Measurements from ENCODE around the gene ADIPOR1.
"Not testable (repeated sequence)": the region's sequence is repeated elsewhere in the genome, so short reads cannot be mapped to it uniquely, and the experiment has no call there.

The ADIPOR1 gene

GRCh38 chr1:202936409-202936808 is 21.7 kb downstream of the ADIPOR1 start:
- not testable (repeated sequence) for DNase-seq

DNA sequence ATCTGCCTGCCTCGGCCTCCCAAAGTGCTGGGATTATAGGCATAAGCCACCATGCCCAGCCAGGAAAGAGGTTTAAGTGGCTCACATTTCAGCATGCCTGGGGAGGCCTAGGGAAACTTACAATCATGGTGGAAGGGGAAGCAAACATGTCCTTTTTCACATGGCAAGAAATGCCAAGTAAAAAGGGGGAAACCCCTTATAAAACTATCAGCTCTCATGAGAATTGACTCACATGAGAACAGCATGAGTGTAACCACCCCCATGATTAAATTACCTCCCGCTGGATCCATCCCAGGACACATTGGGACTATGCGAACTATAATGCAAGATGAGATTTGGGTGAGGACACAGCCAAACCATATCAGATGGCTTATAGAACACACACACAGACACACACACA is 22.3 kb downstream of the ADIPOR1 start:
- no peak for DNase-seq

DNA sequence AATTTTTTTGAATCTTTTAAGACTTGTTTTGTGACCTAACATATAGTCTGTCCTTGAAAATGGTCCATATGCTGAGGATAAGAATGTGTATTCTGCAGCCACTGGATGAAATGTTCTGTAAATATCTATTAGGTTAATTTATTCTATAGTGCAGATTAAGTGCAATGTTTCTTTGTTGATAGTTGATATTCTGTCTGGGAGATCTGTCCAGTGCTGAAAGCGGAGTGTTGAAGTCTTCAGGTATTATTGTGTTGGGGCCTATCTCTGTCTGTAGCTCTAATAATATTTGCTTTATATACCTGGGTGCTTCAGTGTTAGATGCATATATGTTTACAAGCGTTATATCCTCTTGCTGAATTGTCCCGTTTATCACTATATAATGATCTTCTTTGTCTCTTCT is 23.4 kb downstream of the ADIPOR1 start:
- no peak for DNase-seq

DNA sequence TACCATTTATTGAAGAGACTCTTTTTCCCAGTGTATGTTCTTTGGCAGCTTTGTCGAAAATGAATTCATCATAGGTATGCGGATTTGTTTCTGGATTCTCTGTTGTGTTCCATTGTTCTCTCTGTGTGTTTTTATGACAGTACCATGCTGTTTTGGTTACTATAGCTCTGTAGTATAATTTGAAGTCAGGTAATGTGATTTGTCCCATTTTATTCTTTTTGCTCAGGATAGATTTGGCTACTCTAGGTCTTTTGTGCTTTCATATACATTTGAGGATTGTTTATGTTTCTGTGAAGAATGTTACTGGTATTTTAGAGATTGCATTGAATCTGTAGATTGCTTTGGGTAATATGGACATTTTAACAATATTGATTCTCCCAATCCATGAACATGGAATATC is 25.6 kb downstream of the ADIPOR1 start:
- no peak for DNase-seq

DNA sequence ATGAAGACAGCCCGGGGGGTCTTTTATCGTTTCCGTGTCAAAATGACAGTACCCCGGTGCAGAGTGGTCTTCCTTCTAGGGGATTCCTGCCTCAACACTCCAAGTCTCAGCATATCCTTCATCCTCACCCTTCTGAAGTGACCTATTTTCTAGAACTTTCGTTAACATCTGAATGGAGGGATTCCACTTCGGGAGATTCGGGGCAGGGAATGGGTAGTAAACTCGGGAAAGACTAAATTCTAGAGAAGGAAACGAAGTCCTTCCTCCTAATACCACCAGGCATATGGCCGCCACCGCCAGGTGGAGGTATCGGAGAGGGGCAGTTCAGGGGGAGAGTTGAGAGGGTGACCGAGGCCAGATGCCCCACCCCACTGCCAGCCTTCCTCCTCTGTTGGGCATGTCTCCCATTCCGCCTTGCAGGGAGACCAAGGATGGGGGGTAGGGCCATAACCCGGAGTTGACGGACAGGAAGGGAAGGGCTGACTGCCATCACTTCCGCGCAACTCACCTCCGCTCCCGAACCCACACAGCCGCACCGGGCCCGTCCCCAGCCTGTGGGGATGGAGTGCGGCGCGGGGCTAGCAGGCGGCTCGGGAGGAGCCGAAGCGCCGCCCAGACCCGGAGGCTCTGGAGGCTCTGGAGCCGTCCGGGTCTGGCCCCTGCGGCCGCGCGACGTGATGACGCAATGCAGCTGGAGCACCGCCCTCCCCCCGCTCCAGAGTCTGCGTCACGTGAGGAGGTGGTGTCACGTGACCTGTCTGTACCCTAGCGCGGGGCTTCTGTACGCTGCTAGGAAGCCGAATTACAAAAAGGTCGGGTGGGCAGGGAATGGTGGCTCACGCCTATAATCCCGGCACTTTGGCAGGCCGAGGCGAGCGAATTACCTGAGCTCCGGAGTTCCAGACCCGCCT is 31.3 kb downstream of the ADIPOR1 start, which contains the start of gene KLHL12:
Gene KLHL12 (minus strand): TSS at position 654 of the 911 bp plus-strand sequence. CDS start 2,072 bp downstream, outside the sequence.
- DNase-seq: peak; percentile 99

DNA sequence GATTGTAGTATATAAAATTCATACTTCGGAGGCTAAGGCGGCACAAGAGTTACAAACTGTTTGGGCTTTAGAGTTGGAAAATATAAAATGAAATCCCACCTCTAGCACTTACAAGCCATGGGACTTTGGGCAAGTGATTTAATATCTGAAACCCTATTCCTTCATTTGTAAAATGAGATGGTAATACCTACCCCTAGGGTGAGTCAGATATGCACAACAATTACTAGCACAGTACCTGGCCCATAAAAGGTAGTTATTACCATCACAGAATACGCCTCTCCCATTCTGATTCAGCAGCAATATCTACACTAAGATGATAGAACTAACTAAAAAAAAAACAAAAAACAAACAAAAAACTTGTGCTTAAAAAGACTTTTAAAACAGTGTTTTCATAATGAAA is 34.6 kb downstream of the ADIPOR1 start:
- no peak for DNase-seq

- DNase-seq: no peak
Observed at GRCh38 chr1:202919615-202920014, 38.5 kb downstream of the ADIPOR1 start.

- DNase-seq: no peak
Observed at GRCh38 chr1:202915146-202915545, 43.0 kb downstream of the ADIPOR1 start.

- DNase-seq: not testable (repeated sequence)
Observed at GRCh38 chr1:202912476-202912875, 45.6 kb downstream of the ADIPOR1 start.

- no peak for DNase-seq
Observed at GRCh38 chr1:202909494-202909893, 48.6 kb downstream of the ADIPOR1 start.

DNA sequence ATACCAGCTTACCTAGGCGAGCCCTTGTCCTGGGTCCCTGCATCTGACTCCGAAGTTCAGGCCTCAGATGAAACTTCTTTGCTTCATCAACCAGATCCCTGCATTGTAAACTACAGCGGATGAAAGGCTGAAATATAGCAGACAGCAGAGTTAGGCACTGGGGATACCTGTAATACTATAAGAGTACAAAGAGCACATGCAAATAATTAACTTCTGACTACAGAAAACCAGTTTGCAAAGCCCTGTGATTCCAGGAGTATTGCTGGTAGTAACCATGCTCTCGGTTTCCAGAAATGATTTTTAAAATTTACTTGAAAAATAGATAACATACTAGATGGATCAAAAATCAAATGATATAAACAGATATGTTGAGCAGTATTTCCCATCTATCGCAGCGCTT is 49.1 kb downstream of the ADIPOR1 start:
- no peak for DNase-seq

- no peak for DNase-seq
Observed at GRCh38 chr1:202905331-202905730, 52.8 kb downstream of the ADIPOR1 start.

DNA sequence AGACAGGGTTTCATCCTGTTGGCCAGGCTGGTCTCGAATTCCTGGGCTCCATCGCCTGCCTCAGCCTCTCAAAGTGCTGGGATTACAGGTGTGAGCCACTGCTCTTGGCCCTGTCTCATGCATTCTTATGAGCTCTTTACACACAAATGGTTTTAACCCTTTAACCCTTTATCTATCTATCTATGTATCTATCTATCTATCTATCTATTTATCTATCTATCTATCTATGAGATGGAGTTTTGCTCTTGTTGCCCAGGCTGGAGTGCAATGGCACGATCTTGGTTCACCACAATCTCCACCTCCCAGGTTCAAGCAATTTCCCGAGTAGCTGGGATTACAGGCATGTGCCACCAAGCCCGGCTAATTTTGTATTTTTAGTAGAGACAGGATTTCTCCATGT is 54.3 kb downstream of the ADIPOR1 start:
- not testable (repeated sequence) for DNase-seq

- no peak for DNase-seq
Observed at GRCh38 chr1:202901555-202901954, 56.6 kb downstream of the ADIPOR1 start.

- no peak for DNase-seq
Observed at GRCh38 chr1:202892501-202892900, 65.6 kb downstream of the ADIPOR1 start.
